GM21619 (cell line): Measurements from ENCODE around the gene MKLN1.

Experiments used
- ATAC-seq: cut with Tn5 transposase; IDR thresholded peaks from one replicate; pipeline ENCODE4 v1.9.1; 2021; ENCODE audit not compliant: unreplicated experiment

Gene MKLN1

GRCh38 chr7:131540491-131541162, 213.0 kb downstream of the MKLN1 start:
- no peak for ATAC-seq

DNA sequence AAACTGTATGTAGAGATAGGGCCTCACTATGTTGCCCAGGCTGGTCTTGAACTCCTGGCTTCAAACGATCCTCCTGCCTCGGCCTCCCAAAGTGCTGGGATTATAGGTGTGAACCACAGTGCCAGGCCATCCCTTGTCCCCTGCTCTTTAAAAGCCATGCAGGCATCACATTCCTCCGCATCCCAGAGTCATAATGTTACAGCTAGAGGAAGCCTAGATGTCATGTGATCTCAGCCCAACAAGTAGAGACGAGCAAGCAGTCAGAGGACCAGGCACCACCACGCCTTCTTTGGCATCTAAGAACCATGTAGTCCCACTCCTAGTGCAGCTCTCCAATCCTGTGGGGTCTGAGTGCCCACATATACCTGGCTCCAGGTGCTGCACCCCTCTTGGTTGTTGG, 215.6 kb downstream of the MKLN1 start:
- no peak for ATAC-seq

DNA sequence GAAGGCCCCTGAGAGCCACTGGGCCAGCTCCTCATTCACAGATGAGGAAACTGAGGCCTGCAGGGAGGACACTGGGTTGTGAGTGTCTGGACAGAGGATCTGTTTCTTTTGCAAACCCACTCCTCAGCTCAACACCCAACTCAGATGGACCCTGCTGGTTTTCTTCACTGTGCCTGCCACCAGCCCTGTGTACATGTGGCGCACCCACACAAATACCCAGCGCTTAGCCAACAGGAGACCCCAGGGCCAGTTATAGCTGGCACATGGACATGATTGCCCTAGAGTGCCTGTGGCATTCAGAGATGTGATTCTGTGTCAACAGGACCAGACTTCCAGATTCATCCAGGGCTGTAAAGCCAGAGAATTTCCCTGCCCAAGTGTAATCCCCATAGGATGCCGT, 216.3 kb downstream of the MKLN1 start:
- ATAC-seq = no peak

GRCh38 chr7:131544449-131545301, 217.0 kb downstream of the MKLN1 start:
- ATAC-seq = no peak

DNA sequence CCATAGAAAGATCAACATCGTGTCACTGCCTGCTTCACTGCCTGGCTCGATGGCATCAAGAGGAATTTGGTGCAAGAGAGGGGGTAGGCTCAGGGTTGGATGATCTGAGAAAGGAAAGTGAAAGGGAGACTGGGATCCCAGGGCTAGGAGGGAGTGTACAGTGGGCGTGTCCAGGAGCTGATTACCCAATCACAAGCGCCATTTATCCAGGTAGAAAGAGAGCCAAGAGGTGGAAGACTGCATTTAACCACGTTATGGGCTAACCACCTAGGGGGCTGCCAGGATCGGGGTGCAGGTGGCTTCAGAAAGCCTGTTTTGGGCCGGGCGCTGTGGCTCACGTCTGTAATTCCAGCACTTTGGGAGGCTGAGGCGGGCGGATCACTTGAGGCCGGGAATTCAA, 218.4 kb downstream of the MKLN1 start:
- no peak for ATAC-seq
